NCI-H187 treated with DMSO at 0.1 percent for 48 hours (cell line): Measurements from ENCODE around the gene HEPACAM.

Experiments used
- DNase-seq: peaks from one replicate; lab custom pipeline; 2025; lab: John Stamatoyannopoulos, UW

Gene HEPACAM

GRCh38 chr11:124943254-124943616 lies 7.4 kb upstream of the HEPACAM start:
- no peak for DNase-seq

GRCh38 chr11:124942466-124943253 lies 6.8 kb upstream of the HEPACAM start:
- no peak for DNase-seq

DNA sequence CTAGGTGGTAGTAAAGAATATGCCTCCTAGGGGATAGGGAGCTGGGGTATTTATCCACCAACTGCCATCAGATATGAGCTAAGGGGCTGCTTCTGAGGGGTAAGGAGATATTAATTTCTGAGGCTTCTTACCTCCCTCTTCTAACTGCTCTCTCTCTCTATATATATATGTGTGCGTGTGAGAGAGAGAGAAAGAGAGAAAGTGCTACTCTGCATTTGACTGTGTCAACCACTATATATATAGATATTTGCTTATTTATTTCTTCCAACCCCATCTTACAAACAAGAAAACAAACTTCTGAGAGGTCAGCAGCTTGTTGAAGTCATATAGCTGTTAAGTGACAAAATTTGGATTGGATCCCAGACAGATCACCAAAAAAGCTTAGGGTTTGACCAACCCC lies 5.9 kb upstream of the HEPACAM start:
- no peak for DNase-seq

- no peak for DNase-seq
These were observed 3.1 kb upstream of the HEPACAM start for GRCh38 chr11:124938970-124939369.

- no peak for DNase-seq
These were observed 2.4 kb upstream of the HEPACAM start for GRCh38 chr11:124938206-124938765.

DNA sequence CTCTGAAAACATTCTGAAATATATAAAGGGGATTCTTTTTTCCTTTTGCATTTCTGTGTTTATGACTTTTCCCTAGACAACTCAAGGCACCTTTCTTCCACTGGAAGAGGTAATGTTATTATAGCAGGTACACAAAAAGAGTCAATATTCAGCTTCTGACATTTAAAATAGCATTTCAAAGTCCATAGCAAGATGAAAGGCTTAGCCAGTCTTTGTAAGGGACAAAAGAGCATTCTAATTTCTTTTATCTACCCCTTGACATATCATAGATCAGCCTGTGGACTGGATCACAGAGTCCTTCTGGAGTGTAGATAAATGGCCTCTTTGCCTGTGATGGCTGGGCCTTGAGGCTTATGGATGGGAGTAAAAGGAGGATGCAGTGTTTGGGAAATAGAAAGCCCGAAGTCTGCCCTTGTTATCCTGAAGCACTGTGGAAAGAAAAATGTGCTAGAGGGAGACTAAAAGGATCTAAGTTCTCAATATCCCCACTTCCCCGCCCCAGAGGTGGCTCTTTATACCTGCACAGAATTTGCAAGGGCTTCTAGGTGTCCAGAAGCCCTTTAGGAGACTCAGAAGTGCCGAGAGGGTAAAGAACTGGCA lies 1.6 kb upstream of the HEPACAM start:
- DNase-seq = no peak

DNA sequence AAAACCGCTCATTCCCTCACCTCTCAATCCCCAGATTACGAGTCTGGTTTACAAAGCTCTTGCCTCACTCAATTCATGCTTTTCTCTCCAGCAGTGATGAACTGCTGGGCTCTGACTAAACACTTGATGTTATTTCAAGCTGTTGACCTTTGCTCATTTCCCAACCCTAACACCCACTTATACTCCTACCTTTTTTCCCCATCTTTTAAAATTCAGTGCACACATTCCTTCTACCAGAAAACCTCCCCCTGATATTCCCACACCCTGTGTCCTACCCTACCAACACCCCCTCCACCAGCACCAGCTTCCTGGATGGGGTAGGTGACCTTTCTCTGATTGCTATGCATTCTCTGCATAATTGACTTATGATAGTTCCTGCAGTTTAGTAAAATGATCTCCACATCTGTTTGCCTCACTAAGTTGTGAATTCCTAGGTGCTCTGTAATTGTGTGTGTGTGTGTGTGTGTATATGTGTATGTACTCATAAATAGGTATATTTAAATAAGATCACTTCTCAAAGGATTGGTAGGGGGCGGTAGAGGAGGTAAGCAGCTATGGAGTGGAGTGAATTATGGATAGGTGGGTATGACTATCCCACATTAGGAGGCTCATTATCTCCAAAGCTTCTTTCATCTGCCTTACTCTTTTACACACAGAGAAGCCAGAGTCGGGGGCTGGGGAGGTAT lies 842 bp downstream of the HEPACAM start:
- no peak for DNase-seq

DNA sequence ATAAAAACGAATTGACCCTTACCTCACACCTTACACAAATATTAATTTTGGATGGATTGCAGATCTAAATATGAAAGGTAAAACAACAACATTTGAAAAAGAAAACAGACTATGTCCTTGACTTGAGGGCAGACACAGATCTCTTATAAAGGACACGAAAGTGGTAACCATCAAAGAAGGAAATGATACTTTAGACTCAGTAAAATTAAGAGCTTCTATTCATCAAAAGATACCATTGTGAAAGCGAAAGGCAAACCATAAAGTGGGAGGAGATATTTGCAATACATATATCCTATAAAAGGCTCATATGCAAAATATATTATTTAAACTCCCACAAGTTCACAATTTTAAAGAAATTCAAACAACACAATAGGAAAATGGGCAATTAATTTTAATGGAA lies 5.0 kb downstream of the HEPACAM start:
- no peak for DNase-seq

DNA sequence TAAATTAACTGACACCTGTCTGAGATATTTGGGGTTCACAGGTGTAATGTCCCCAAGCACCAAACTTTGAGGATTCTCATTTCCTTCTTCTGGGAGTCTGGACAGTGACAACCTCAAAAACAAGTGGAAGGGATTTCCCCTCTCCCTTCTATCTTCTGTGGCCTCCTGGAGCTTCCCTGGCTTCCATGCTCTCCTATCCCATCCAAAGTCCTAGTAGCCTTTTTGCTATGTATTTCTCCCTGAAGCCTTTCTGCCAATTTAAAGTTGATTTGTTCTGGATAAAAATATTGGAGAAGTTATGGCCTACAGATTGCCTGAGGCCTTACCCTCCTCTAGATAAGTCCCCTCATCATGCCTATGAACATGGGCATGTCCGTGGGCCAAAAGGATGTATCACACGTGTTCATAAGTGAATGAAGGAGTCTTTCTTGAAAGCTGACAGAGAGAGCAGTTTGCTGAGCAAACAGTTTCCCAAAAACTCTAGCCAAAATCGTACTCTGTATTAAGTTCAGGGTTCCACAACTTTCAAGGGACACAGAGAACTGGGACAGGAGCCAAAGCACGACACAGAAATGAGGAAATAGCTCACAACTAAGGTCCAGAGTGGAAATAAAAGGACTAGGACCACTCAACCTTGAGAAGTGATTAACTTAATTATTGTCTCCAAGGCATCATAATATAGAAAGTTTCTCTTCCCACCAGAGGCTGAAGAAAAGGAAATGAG lies 6.7 kb downstream of the HEPACAM start:
- no peak for DNase-seq

DNA sequence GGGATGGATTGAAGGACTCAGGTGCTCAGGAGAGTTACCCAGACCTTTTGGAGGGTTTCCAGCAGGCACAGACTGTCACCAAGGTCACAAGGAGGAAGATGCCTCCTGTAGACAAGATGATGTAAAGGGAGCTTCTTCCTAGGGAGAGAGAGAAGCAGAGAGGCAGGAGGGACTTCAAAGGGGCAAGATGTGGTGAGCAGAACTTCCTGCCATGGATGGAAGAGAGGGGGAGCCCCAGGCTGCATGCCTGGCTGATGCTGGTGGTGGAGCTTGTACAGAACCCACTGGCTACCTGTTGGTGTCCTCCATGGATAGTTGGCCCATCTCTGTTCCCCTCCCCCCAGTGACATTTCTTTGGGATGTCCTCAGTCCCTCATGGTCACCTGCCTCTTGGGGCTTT lies 12.6 kb downstream of the HEPACAM start:
- no peak for DNase-seq

DNA sequence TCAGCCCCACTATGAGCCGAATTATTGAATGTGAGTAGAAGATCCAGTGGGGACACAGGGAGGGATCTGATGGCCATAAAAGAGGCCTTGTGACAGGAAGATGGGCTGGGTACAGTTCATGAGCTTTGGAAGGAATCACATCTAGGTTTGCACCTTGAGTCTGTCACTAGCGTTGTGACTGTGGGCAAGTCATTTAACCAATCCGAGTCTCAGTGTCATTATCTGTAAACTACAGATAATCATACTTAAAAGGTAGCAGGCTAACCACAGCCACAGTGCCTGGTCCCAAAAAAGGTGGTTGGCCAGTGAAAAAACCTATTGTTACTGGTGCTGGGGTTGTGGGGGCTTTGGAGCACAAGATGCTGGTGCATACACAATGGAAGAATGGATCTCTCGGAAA lies 13.0 kb downstream of the HEPACAM start:
- no peak for DNase-seq

DNA sequence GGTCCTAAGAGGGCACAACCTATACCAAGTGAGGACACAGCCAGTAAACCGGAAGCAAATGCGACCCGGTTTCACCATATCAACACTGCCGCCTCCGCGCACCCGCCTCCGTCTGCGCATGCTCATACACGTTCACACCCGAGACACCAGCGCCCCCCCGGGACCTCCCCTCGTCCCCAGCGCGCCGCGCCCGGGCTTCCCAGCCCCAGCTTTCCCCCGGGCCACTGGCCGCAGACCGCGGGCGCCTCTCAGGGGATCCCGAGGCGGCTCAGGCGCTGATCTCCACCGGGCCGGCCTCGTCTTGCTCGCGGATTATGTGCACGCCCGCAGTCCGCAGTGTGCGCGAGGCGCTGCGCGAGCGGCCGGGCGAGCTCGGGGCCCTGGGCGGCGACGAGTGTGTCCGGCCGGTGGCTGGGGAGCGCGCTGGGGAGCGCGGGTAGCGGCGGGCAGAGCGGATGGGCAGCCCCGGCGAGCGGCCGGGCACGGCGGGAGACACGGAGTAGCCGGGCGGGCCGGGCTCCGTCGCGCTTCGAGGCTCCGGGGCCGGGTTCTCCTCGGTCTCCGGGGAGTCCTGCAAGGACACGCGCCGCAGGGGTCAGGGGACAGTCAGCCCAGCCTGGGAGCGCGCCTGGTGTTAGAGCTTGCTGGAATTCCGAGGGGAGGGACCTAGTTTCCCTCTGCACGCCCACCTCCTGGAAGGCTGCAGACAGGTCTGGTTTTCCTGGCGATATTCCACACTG lies 14.8 kb downstream of the HEPACAM start:
- DNase-seq = no peak

DNA sequence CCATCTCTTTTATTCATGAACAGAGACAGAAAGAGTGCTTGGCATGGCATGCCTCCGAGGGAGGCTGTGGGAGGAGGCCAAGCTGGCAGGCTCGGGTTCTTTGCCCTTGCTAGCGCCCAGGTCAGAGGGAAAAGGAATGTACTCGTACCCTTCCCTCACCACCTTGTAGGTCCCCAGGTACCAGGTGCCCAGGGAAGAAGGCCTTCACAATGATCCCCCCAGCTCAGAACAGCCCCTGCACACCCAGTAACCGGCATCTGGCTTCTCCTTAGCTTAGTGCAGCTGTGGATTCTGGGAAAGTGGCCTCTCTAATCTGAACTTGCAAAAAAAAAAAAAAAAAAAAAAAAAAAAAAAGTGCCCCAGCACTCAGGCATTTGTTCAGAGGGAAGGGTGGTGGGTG lies 15.5 kb downstream of the HEPACAM start:
- DNase-seq = no peak

- no peak for DNase-seq
These were observed 15.9 kb downstream of the HEPACAM start for GRCh38 chr11:124919898-124920297.

DNA sequence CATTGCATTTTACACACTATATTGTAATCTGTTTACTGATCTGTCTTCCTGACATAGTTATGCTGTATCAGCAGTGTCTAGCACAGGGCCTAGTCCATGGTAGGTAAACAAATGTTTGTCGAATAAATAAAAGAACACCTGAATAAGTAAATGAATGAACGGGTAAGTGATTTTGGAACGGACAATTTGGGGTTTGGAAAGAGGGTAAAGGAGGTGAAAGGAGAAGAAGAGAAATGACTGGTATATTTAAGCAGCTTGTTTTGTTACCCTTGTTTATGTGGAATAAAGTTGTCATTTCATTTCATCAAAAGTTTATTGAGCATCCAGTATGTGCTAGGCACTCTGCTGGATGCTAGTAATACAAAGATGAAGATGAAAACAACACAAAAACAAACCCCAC lies 16.9 kb downstream of the HEPACAM start, which contains the start of gene HEPN1:
HEPN1 (plus strand) TSS at position 301 of the 400 bp plus-strand sequence.
- no peak for DNase-seq

DNA sequence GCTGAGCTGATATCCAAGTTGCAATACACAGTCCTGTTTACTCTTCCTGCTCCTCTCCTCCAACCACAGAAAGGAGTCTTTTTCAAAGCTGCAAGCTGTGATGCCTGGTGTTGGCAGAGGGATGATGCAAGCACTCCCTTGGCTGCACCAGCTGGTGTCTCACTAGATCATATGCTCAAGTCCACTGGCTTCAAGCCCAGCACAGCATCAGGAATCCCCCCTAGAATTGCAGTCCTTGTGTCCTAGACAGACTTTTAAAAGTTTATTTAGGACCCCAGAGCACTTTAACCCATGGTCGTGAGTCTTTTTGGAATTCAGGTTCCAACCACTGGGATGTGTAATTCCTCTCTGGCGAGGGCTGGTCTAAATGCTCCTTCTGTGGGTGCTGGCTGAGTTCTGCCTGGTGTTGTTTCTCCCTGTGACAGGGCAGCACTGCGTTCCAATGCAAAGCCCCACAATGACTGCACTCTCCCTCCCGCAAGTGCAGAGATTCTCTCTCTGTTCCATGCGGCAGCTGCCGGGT lies 18.7 kb downstream of the HEPACAM start:
- no peak for DNase-seq

DNA sequence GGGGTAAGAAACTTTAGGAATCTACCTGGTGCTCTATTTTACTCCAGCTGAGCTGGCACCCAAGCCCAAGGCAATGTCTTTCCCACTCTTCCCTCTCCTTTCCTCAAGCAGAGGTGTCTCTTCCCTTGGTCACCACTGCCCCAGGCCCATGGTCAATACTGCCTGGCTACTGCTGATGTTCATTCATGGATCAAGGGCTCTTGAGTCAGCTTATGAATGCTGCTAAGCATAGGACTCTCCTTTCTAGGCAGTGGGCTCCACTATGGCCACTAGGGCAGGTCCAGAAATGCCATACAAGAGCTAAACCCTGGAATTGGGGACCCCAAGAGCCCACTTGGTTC lies 19.5 kb downstream of the HEPACAM start:
- DNase-seq = no peak

GRCh38 chr11:124915541-124916369 lies 20.1 kb downstream of the HEPACAM start:
- DNase-seq = no peak

DNA sequence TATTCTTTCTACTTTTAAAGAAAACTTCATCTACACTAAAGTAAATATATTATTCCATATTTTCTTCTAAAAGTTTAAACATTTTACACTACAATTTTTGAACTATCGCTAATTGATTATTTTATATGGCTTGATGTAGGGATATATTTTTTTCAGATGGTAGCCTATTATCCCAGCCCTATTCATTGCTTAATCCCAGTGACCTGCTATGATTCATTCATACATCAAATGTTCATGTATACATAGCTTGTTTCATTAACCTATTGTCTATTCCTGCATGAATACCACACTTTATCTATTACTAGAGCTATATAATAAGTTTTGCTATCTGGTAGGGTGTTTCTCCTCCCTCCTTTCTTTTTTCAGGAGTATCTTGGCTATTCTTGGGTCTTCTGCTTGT lies 33.2 kb downstream of the HEPACAM start:
- no peak for DNase-seq

GRCh38 chr11:124900464-124900863 lies 35.4 kb downstream of the HEPACAM start:
- DNase-seq = no peak
